Fibroblast of peridontal ligament (primary cell): Measurements from ENCODE around the gene GUCY2D.

Experiments
- DNase-seq: peaks from one replicate; pipeline ENCODE4 v3.0.0-alpha.2; 2010; ENCODE audit errors: extremely low read depth

GUCY2D gene

DNA sequence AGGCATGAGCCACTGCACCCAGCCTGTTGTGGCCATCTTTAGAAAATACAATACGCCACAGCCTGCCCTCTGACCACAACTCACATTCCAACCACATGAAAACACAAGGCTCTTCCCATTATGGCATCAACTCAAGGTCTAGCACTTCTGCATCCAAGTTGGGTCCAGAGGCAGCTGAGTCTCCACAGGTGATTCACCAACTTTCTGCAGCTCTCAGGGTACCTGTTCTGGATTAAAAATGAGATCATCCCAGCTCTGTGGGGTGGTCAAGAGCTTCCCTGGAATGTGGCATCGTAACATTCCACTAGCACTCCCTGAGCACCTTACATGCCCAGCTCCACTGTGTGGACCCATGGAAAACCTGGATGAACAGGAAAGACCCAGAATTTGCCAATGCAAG lies 9.9 kb upstream of the GUCY2D start:
- peak; percentile 49 for DNase-seq

DNA sequence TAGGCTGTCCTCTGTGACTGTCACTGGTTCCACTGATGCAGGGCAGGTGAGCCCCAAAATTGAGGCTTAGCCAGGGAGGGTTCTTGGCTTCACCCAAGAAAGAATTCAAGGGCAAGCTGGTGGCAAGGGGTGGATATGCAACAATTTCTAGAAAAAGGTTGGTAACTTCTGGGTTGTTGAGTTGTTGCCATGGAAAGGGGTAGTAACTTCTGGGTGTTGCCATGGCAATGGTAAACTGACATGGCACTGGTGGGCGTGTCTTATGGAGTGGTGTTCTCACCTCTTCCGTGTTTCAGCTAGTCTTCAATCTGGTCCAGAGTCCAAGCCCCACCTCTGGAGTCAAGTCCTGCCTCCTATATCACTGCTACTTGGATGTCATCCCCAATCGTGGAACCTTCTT lies 9.5 kb upstream of the GUCY2D start:
- DNase-seq = no peak

DNA sequence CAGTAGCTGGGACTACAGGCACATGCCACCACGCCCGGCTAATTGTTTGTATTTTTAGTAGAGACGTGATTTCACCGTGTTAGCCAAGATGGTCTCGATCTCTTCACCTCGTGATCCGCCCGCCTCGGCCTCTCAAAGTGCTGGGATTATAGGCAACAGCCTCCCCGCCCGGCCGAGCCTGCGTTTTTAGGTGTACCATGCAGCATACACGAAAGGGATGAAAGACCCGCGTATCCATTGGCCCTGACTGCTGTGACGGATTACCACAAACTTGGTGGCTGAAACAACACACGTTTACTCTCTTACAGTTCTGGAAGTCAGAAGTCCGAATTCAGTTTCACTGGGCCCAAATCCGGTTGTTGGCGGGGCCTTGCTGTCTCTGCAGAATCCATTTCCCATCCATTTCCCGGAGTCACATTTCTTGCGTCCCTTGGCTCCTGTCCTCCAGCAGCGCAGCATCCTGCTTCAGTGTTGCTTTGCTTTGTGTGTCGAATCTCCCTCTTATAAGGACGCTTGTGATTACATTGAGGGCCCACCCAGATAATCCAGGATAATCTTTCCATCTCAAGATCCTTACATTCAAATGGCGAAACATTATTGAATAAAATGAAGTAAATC lies 8.3 kb upstream of the GUCY2D start:
- DNase-seq = no peak

DNA sequence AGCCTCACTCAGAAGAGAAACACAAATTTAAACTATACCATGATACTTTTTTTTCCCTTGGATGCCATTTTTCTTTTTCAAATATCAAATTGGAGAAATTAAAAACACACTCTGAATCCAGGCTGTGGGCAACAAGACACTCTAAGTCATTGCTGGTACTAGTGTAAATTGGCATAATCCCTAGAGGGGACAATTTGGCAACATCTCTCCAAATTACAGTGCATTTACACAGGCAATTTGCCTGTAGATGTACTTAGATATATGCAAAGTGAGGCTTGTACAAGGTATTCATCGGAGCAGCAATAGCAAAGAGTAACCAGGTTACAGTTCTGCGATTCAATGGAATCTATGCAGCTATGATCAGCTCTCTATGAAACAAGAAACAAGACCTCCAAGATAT lies 6.7 kb upstream of the GUCY2D start:
- no peak for DNase-seq

DNA sequence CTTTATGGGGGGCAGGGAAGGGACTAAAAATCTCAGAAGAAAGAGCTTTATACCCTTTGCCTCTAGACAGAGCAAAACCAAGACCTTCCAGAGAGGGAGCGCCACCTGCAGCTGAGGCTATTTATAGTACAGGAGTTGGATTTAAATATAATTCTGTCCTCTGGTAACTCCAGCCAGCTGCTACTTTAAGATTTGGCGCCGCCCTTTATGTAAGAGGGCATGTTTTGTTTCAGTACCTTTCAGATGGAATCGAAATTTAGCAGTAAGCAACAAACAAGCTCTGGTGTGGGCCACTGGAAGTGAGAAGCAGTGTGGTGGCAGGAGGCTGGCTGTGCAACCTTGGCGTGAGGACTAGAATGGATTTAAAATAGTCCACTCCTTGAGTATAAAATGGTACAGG lies 5.2 kb upstream of the GUCY2D start:
- DNase-seq = peak; percentile 22

DNA sequence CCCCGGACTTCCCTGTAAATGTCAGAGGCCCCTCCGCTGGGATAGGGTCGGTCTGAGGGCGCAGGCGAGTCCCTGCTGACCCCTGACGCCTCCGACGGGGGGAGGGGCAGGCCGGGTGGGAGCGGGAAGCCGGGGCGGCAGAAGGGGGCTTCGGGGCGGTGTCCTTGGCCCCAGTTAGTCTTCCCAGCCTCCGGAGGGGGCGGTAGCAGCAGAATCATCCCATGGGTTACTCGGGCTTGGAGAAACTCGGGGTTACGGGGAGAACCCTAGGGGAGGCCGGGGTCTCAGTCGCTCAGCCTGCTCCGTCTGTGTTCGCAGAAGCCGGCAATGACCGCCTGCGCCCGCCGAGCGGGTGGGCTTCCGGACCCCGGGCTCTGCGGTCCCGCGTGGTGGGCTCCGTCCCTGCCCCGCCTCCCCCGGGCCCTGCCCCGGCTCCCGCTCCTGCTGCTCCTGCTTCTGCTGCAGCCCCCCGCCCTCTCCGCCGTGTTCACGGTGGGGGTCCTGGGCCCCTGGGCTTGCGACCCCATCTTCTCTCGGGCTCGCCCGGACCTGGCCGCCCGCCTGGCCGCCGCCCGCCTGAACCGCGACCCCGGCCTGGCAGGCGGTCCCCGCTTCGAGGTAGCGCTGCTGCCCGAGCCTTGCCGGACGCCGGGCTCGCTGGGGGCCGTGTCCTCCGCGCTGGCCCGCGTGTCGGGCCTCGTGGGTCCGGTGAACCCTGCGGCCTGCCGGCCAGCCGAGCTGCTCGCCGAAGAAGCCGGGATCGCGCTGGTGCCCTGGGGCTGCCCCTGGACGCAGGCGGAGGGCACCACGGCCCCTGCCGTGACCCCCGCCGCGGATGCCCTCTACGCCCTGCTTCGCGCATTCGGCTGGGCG lies 542 bp downstream of the GUCY2D start:
- no peak for DNase-seq

DNA sequence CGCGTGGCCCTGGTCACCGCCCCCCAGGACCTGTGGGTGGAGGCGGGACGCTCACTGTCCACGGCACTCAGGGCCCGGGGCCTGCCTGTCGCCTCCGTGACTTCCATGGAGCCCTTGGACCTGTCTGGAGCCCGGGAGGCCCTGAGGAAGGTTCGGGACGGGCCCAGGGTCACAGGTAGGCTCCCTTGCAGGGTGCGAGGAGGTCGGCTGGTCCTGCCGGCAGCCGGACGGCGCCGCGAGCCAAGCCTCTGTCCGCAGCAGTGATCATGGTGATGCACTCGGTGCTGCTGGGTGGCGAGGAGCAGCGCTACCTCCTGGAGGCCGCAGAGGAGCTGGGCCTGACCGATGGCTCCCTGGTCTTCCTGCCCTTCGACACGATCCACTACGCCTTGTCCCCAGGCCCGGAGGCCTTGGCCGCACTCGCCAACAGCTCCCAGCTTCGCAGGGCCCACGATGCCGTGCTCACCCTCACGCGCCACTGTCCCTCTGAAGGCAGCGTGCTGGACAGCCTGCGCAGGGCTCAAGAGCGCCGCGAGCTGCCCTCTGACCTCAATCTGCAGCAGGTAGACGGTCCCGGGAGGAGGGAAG lies 1.3 kb downstream of the GUCY2D start:
- no peak for DNase-seq

DNA sequence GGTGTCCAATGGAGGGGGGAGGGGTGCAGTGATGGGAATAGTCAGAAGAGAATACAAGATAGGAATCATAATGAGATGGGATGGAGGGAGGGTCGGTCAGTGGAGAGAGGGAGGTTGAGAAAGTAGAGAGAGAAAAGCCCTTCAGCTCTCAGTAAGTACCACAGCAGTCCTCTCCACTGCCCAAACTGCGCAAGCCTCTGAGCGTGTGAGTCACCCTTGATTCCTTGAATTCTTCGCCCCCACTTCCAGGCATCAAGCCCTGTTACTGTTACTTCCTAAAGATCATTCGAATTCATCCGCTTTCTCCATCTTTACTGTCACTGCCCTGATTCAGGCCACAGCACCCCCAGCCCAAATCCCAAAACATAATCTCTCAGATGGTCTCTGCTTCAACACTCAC lies 2.5 kb downstream of the GUCY2D start:
- DNase-seq = peak; percentile 50

DNA sequence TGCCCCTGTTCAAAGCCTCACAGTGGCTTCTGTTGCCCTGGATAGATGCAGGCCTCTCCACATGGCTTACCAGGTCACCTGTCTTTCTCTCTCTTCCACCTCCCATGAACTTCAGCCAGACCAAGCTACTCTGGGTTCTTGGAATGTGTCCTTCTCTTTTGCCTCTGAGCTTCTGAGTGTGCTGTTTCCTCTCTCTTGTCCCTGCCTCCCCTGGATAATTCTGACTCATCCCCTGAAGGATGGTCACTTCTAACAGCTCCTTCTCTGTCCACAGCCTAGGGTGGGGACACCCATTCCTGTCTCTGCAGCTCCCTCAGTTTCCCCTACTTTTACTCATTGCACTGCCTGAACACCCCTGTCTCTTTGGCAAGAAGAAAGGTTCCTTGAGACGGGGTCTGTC lies 2.9 kb downstream of the GUCY2D start:
- DNase-seq = no peak

DNA sequence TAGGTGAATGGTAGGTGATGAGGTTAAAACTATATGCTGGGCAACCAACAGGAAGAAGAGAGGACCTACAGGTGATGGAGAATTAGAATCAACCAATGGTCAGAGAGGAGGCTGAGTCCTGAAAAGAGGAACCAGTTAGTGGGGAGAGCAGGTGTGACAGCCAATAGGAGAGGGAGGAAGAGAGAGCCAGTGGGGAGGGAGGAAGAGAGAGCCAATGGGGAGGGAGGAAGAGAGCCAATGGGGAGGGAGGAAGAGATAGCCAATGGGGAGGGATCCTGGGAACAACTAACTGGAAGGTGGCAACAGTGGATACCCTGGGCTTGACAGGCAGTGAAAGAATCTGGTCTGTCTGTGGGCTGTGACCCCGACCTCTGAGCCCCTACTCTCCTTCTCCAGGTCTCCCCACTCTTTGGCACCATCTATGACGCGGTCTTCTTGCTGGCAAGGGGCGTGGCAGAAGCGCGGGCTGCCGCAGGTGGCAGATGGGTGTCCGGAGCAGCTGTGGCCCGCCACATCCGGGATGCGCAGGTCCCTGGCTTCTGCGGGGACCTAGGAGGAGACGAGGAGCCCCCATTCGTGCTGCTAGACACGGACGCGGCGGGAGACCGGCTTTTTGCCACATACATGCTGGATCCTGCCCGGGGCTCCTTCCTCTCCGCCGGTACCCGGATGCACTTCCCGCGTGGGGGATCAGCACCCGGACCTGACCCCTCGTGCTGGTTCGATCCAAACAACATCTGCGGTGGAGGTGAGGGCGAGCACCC lies 3.7 kb downstream of the GUCY2D start:
- no peak for DNase-seq

DNA sequence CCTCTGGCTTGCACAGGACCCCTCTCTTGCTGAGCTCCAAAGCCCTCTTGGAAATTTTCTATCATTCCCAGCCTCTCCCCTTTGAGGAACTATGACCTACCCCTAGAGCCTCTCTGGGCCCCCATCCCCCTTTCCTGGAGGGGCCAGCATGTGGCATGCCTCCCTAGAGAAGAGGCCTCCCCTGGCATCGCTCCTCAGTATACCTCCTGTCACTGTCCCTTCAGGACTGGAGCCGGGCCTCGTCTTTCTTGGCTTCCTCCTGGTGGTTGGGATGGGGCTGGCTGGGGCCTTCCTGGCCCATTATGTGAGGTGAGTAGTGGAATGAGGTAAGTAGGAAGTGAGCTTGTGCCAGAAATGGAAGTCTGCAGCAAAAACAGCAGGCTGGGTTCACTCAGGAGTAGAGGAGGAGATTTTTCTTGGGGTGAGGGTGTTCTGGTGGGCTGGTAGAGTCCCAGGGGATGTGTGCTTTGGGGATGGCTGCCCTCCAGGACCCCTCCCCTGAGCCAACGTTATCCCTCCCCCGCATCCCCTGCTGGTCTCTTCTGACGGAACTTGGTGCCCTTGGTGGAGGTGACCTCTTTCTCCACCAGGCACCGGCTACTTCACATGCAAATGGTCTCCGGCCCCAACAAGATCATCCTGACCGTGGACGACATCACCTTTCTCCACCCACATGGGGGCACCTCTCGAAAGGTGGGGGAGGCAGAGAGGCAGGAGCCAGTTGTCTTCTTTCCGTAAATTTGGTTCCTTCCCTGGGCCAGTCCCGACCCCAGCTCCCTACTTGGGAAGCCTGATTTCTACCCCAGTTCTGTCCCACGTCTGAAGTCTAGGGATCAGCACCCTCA lies 4.6 kb downstream of the GUCY2D start:
- no peak for DNase-seq

DNA sequence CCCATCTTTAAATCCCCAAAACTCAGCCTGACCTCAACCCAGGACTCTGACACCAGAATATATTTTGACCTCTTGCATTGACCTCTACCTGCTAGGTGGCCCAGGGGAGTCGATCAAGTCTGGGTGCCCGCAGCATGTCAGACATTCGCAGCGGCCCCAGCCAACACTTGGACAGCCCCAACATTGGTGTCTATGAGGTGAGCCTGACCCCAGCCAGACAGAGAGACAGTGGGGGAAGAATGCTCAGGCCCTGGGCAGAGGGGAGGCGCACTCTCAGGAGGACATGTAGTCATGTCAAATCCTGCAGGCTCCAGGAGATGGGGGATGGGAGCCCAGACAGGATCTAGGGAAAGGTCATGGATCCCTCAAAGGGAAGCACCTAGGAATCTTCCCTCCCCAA lies 5.4 kb downstream of the GUCY2D start:
- DNase-seq = no peak

DNA sequence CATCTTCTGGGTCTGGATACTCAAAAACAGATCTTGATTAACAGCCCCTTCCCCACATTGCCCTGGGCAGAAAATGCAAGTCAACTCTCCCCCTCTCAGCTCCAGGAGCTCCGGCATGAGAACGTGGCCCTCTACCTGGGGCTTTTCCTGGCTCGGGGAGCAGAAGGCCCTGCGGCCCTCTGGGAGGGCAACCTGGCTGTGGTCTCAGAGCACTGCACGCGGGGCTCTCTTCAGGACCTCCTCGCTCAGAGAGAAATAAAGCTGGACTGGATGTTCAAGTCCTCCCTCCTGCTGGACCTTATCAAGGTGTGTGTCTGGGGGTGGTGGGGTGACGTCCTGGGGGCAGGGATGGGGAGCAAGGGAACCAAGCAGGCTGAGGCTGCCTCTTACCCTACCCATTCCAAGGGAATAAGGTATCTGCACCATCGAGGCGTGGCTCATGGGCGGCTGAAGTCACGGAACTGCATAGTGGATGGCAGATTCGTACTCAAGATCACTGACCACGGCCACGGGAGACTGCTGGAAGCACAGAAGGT lies 9.7 kb downstream of the GUCY2D start:
- DNase-seq = no peak

DNA sequence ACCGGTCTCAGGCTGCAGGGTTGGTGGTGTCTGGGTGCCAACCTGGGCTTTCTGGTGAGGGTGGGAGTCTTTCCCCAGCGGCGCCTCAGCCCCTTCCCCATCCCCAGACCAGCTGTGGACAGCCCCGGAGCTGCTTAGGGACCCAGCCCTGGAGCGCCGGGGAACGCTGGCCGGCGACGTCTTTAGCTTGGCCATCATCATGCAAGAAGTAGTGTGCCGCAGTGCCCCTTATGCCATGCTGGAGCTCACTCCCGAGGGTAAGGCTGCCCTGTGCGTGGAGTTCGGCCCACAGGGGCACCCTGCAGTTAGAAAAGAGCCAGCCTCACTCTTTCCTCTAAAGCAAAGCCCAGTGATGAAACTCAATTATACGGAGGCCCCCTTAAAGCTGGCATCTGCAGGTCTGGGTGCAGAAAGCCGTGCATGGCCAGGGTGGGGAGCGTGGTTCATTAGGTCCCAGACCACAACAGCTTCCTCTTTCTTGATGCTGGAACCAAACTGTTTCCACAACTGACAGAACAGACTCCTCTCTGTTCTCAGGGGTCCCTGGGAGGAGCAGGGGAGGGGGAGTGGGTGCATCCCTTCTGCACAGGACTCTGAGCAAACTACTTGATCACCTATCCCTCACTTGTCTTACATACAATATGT lies 10.7 kb downstream of the GUCY2D start:
- DNase-seq = no peak

DNA sequence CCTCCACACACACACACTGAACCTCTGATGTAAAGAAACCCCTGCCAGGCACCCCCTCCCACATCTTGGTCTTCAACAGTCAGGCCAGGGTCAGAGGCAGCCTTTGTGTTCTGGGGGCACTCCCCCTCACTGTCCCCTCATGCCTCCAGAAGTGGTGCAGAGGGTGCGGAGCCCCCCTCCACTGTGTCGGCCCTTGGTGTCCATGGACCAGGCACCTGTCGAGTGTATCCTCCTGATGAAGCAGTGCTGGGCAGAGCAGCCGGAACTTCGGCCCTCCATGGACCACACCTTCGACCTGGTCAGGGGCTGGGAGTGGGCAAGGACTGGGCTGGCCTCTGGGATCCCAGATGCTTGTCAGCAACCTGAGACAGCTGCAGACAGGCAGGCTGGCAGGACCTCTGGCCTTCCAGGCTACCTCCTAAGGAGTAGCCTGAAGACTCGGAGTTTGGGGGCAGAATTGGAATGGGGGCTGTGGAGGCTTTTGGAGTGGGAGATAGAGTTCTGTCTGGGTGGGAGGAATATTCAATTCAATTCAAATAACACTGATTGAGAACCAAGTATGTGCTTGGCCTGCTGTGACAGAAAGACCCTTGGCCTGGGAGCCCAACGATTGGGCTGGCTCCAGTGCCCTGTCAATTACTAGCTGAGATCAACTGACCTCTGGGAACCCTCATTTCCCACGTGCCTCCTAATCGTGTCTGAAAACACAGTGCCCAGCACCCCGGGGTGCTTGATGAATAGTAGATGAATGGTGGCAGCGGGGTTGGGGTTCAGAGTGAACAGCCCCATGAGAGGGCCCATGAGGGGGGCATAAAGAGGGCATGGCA lies 11.5 kb downstream of the GUCY2D start:
- DNase-seq = no peak

DNA sequence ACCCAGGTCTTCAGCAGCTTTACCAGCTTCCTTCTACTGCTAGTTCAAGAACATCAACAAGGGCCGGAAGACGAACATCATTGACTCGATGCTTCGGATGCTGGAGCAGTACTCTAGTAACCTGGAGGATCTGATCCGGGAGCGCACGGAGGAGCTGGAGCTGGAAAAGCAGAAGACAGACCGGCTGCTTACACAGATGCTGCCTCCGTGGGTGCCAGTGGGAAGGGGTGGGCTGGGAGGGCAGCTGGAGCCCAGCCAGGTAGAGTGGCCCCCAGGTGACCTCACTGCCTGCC lies 12.1 kb downstream of the GUCY2D start:
- no peak for DNase-seq

DNA sequence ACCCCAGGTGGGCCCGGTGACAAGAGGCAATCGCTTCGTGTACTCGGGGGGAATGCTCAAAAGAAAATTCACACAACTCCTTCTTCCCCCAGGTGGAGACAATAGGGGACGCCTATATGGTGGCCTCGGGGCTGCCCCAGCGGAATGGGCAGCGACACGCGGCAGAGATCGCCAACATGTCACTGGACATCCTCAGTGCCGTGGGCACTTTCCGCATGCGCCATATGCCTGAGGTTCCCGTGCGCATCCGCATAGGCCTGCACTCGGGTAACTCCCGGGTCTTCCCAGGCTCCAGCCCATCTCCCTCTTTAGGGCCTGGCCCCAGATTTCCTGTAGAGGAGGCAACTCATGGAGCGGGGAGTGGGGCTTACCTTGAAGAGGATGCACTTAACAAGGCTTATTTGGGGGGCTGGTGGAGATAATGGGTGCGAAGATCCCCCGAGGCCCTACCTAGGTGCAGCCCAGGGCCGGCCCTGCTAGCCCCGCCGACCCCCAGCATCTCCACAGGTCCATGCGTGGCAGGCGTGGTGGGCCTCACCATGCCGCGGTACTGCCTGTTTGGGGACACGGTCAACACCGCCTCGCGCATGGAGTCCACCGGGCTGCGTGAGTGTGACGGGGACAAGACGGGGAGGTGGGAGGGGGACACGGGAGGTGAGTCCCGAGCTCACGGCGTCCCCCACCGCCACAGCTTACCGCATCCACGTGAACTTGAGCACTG lies 13.0 kb downstream of the GUCY2D start:
- no peak for DNase-seq

DNA sequence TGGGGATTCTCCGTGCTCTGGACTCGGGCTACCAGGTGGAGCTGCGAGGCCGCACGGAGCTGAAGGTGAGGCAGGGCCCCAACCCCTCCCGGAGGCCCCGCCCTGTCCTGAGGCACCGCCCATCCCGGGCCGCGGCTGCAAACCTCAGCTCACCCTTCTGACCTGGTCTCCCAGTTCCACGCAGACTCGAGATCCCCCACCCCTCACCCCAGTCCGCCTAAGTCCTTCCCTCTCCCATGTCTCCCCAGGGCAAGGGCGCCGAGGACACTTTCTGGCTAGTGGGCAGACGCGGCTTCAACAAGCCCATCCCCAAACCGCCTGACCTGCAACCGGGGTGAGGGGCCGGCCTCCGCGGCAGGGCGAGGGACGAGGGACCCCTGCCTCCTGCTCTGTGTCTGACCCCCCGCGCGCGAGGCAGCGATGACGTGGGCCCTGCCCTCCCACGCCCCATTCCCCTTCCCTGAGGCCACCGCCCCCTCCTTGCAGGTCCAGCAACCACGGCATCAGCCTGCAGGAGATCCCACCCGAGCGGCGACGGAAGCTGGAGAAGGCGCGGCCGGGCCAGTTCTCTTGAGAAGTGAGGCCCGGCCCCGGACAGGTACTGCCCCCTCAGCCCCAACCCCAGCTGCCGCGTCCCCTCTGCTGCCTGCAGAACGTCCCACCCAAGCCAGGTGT lies 13.7 kb downstream of the GUCY2D start:
- no peak for DNase-seq
